ENCODE data around the gene NT5E.
"Not testable (repeated sequence)": the region's sequence is repeated elsewhere in the genome, so short reads cannot be mapped to it uniquely, and the experiment has no call there.

NT5E gene

GRCh38 chr6:85449818-85450759 lies at the start of gene NT5E:
NT5E (plus strand) TSS chr6:85450083; CDS start chr6:85450140, 57 bp downstream.
- DNase-seq, result peak; percentile 82
- in situ Hi-C loops (cut with HindIII; ENCODE audit: low pct_ligation_motif_present, low pct_unique_long_range_greater_than_20kb, low sequenced_read_pairs), result no loop called here

DNA sequence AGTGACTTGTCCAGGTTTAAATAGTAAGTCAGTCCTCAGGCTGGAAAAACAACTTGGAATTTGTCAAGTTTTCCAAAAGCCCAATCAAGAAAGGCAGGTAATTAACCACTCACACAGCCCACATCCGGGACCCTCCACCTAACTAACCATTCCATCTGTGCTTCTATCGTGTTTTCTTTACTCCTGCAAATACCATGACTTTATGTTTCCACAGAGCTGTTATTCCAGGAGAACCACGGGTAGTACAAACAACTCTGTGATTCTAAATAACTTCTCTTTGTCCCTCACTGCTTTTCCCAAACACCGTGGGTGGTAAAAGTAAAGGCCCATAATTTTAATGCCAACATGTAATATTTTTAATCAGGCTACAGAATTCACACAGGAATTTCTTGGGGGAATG lies 49.6 kb upstream of the NT5E start:
- no peak for DNase-seq
- in situ Hi-C loops (cut with HindIII; ENCODE audit: low pct_ligation_motif_present, low pct_unique_long_range_greater_than_20kb, low sequenced_read_pairs), result no loop called here

- in situ Hi-C loops (cut with HindIII; ENCODE audit: low pct_ligation_motif_present, low pct_unique_long_range_greater_than_20kb, low sequenced_read_pairs), result no loop called here
These were observed 48.5 kb upstream of the NT5E start for GRCh38 chr6:85401186-85402021.

GRCh38 chr6:85402071-85402470 lies 47.8 kb upstream of the NT5E start:
- in situ Hi-C loops (cut with HindIII; ENCODE audit: low pct_ligation_motif_present, low pct_unique_long_range_greater_than_20kb, low sequenced_read_pairs), result no loop called here
- DNase-seq, result no peak

More at GRCh38 chr6:85401186-85402021, 48.5 kb upstream of the NT5E start:
- DNase-seq, result no peak

DNA sequence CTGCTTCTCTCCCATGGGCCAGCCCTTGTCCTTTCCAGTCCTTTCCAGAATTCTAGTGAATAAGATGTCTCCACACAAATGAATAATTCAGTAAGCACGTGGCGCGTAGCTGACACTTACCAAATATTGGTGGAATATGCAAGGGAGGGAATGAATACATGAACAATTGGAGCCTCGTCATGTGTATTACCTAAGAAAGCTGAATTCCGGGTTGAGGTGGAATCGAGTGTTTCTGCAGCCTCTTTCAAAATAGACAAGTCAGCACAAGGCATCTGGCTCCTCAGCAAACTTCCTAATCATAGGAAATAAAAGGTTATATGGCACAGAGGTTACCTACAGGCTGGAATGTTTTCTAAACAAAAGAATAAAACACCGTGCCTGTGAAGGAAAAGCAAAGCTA lies 47.0 kb upstream of the NT5E start:
- DNase-seq, result no peak
- in situ Hi-C loops (cut with HindIII; ENCODE audit: low pct_ligation_motif_present, low pct_unique_long_range_greater_than_20kb, low sequenced_read_pairs), result no loop called here

DNA sequence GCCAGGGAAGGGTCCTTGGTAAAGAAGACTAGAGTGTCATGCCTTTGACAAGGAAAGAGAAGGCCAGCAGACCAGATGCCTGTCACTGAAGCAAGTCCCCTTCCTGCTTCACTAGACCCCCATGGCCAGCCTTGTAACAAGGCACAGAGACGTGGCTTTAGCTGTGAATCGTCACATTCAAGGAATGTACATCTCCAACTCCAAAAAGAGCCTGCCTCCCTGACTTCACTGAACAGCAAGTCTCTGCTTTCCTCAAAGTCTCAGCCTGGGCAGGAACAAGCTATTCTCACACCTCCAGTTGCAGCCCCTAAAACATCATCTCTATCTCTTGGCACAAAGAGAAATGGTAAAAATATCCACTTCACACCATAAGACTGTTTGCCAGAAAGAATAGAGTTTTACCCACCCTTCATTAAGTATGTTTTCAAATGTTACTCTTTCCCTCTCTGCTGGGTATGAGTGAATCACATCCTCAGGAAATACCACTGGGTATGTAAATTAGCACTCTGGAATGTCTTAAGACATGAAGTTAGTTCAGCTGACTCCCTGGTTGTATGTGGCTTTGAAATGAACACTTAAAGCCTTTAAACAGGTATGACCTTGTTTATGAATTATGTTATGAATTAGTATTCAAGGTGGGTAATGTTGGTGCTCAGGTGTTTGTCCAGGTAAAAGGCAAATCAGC lies 46.4 kb upstream of the NT5E start:
- in situ Hi-C loops (cut with HindIII; ENCODE audit: low pct_ligation_motif_present, low pct_unique_long_range_greater_than_20kb, low sequenced_read_pairs), result no loop called here
- peak; percentile 82 for DNase-seq

GRCh38 chr6:85404016-85404563 lies 45.8 kb upstream of the NT5E start:
- in situ Hi-C loops (cut with HindIII; ENCODE audit: low pct_ligation_motif_present, low pct_unique_long_range_greater_than_20kb, low sequenced_read_pairs), result not testable (repeated sequence)
- peak; percentile 11 for DNase-seq

GRCh38 chr6:85404564-85405174 lies 45.2 kb upstream of the NT5E start:
- in situ Hi-C loops (cut with HindIII; ENCODE audit: low pct_ligation_motif_present, low pct_unique_long_range_greater_than_20kb, low sequenced_read_pairs), result no loop called here
- DNase-seq, result peak; percentile 78

DNA sequence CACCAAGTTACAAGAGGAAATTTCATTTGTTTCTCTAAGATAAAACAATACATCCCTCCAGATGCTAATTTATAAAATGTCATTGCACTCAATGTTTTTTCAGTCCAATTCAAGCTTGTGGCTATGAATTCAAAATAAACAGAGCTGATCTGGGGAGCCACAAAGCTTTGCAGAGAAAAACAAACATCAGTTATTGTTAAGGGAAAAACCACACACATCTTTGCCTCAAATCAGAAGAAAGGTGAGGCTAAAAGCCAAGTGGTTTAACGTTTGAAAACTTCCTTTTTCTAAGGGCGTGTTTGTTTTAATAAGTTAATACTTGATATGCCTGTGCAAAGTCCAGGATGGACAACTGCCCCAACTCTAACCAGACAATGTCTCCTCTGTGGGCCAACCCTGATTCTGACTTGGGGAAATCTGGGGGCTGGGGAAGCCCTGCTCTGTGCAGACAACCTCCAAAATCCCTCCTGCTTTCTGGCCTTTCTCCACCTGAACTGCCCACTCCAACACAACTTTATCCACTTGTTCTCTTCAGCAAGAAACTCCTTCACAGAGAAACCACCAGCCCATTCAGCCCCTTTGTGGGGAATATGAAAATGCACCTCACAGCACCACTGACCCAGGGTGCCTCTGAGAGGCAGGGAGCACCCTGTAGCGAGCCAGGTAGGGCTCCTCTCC lies 44.6 kb upstream of the NT5E start:
- in situ Hi-C loops (cut with HindIII; ENCODE audit: low pct_ligation_motif_present, low pct_unique_long_range_greater_than_20kb, low sequenced_read_pairs), result no loop called here
- DNase-seq, result peak; percentile 57

DNA sequence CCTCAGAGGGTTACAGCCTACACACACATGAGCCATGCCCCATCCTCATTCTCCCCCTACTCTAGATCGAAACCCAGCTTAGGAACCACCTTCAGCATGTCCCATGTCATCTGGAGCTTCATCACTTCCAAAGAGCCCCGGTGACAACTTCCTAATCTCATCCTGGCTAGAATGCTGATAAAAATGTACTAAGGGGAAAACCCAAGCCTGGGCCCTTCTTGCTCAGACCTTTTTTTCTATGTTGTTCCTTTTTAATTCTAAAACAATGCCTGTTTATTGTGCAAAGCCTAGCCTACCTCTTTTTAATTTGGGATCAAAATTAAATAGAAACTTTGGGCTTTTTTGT lies 44.1 kb upstream of the NT5E start:
- DNase-seq, result no peak
- in situ Hi-C loops (cut with HindIII; ENCODE audit: low pct_ligation_motif_present, low pct_unique_long_range_greater_than_20kb, low sequenced_read_pairs), result no loop called here

DNA sequence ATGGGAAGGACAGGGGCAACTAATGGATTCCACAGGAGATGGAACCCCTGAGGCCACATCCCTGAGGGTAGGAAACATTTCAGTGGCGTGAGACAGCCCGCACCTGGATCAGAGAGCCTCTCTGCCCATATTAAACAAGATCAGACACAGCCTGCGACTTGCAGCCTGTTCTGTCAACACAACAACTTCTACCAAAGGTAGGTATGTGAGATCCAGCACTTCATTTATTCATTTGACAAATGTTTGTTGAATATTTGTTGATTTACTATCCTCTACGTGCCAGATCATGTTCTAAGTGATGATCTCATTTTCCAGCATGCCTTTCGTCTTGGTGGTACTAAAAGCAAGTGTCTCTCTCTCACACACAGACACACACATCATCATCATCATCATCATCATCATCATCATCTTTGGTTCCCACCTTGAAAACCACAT lies 43.2 kb upstream of the NT5E start:
- no peak for DNase-seq
- in situ Hi-C loops (cut with HindIII; ENCODE audit: low pct_ligation_motif_present, low pct_unique_long_range_greater_than_20kb, low sequenced_read_pairs), result no loop called here

- no peak for DNase-seq
- in situ Hi-C loops (cut with HindIII; ENCODE audit: low pct_ligation_motif_present, low pct_unique_long_range_greater_than_20kb, low sequenced_read_pairs), result no loop called here
These were observed 41.8 kb upstream of the NT5E start for GRCh38 chr6:85408039-85408438.

- in situ Hi-C loops (cut with HindIII; ENCODE audit: low pct_ligation_motif_present, low pct_unique_long_range_greater_than_20kb, low sequenced_read_pairs), result no loop called here
- DNase-seq, result no peak
These were observed 36.9 kb upstream of the NT5E start for GRCh38 chr6:85412911-85413430.

- in situ Hi-C loops (cut with HindIII; ENCODE audit: low pct_ligation_motif_present, low pct_unique_long_range_greater_than_20kb, low sequenced_read_pairs), result no loop called here
- no peak for DNase-seq
These were observed 33.8 kb upstream of the NT5E start for GRCh38 chr6:85416049-85416448.

DNA sequence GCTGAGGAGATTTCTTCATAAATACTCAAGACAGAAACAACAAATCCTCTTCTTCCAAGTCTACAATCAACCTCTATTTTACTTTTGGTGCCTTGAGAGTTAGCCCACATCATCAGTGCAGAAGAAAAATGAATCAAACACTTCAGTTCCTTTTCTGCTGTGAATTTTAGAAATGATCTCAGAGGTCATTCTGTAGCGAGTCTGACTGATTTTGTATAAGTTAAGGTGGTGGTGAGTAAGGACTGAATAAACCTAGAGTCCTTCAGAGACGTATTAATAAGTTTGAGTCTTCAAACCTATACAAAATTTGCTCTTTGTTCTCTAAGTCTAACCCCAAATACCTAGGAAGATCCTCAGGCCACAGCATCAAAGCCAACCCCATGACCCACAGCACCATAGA lies 33.1 kb upstream of the NT5E start:
- in situ Hi-C loops (cut with HindIII; ENCODE audit: low pct_ligation_motif_present, low pct_unique_long_range_greater_than_20kb, low sequenced_read_pairs), result no loop called here
- DNase-seq, result no peak

DNA sequence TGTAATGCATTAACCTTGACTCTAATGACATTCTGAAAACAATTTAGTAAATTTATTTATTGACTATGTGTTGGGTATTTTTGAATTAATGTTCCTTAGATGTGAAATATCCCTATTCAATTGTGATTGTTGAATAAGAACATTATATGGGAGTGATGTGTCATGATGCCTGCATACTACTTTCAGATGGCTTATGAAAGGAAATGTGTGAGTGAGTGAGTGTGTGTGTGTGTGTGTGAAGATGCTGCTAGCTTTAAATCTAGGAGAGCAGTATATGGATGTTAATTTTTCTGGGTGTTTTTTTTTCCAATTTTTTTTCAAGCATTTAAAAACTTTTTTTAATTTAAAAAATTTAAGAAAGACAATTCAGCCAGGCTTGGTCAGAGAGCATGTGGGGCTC lies 32.5 kb upstream of the NT5E start:
- in situ Hi-C loops (cut with HindIII; ENCODE audit: low pct_ligation_motif_present, low pct_unique_long_range_greater_than_20kb, low sequenced_read_pairs), result no loop called here
- no peak for DNase-seq

DNA sequence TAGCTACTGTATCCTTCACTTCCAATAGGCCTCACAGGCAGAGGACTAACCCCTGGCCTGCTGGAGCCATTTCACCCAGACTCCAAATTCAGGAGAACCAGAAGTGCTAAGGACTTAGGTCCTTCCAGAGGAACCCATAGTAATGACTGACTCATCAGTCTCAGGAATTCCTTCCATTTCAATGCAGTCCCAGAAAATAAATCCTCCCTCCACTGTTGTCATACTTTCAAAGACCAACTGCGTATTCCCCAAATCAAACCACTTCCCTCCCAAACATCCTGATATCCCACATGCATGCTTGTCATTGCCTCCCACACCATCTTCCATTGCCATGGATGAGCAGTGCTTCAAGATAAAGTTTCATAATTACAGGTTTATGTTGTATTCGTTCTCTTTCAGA lies 31.8 kb upstream of the NT5E start:
- no peak for DNase-seq
- in situ Hi-C loops (cut with HindIII; ENCODE audit: low pct_ligation_motif_present, low pct_unique_long_range_greater_than_20kb, low sequenced_read_pairs), result no loop called here

Data from ACHN (cell line).